NCI-H774 (cell line): ENCODE data around the gene PPFIBP1.

Source experiments
- DNase-seq: peaks from one replicate; lab custom pipeline; 2025; lab: John Stamatoyannopoulos, UW

Gene PPFIBP1

DNA sequence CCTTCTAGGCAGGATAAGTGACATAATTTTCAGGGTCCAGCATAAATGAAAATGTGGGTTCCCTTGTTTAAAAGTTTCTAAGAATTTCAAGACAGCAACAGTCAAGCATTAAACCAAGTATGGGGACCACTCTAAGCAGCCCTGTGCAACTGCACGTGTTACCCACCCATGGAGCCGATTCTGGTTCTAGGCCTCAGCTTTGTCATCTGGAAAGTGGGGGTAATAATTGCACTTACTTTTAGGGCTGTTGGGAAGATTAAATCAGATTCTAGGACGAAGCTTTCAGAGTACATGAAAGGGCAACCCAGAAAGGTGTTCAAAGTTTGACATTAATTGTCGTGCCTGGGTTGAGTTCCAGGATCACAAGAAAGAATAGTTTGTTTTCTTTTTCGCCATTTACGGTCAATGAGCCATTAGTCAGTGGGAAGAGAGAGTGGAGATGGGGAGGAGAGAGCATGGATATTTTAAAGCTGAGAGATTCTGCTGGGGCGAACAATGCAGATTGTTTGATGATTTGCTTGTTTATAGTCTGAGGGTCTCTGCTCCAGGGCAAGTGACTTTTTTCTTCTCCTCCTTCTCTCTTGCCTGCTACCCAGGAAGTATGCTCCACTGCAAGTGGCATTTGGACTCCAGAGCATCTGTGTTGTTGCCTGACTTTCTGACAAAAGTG is 10.7 kb upstream of the PPFIBP1 start:
- no peak for DNase-seq

DNA sequence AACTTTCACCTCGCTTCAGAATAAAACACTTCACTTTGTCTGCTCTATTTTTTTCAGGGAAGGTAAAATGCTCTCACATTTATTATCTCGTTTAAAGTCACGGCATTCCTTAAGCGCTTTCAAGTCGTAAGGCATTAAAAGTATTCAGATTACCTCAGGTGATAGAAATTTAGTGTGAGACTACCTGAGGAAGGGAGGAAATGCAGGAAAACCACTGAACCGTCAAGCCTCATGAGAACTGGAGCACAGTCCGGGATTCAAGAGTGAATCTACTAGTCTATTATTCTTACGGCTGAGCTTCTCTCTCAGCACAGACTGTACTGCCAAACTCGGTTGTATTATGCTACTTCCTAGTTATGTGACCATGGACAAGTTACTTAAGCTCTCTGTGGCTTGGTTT is 8.3 kb upstream of the PPFIBP1 start:
- DNase-seq = no peak

DNA sequence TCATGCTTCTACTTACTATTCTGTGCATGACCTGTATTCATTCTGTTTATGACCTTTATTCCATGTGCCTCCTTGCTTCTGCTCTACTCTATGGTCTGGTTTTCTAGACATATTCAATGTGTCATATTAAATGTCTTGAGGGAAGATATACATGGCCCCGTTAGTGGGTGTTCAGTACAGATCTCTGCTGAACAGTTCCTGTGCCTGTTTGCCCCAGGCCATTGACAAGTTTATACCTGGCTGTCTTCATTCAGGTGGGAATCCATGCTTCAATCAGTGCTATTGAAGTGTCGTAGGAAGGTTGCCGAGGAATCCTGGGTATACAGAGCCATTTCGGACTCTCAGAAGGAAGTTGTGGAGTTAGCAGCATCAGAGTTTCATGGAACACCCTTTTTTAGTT is 7.4 kb upstream of the PPFIBP1 start:
- DNase-seq = no peak

DNA sequence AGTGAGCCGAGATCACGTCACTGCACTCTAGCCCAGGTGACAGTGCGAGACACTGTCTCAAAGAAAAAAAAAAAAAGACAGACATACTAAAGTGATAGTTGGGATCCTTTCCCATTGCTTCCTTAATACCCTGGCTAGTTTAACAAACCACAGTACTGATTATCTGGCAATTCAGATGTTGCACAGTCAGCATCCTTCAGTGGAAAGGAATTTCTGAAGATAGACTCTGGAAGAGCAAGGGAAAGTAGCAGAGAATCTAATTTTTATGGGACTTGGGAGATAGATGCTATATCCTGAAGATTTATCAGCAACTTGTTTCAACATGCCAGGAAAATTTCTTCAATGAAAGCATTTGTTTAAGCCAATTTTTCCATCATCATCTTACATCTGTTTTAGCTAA is 6.5 kb upstream of the PPFIBP1 start:
- DNase-seq = no peak

DNA sequence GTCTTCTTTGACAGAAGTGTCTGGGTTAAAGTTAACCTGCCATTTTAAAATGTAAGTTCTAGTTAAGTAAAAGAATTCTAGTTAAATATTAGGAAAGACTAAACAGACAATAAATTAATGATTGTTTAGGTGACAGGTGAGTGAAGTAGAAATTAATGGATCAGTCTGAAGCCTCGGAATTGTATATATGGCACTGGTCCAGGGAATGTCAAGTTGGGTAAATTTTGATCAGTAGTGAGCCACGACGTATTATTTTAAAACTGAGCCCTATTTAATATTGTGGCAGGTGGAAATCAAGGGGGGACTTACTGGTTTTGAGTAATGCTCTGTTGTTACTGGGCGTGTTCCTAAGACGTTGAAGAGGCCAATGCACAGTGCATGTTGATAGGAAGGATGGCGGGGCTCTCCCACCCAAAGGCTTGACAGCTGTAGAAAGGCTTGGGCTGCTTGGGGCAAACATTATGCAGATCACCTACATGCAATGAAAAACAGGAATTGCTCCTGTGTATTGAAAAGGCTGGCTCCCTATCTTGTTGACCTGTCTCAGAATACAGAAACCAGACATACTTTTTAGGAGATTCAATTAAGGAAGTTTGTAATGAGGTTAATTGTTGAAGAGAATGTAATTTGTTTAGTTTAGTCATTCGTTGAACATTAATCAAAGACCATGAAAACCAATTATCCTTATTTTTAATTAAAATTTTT is 5.9 kb upstream of the PPFIBP1 start:
- no peak for DNase-seq

DNA sequence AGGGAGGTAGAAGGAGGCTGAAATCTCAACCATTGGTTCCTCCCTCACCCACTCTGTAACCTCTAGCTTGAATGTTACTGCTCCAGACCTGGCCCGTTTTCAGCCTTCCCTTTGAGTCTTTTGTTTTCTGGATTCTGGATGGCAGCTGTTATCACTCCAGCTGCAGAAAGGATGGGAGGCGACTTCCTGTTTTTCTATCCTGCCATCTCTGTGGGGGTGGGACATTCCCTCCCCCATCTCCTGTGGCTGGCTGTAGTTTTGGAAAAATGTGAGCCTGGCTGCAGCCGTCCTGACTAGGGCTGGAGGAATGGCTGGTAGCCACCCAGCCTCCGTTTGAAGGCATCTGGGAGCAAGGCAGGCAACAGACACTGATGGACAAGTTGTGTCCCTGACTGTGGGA is 2.9 kb upstream of the PPFIBP1 start:
- no peak for DNase-seq

DNA sequence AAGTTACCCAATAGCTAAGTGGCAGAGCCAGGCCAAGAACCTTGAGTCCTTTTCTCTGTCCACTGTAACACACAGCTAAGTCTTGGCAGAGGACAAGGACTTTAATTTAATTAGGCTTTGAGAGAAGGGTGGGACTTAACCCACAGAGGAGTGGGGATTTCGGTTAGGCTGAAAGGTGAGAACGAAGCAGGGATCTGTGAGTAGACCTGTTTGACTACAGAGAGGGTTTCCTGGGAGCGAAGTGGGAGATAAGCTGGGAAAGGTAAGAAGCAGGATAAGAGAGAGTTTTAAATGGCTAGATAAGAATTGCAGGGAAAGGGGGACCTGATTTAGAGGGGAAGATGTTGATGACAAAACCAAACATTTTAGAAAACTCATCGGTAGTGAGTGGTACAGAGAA is 2.0 kb upstream of the PPFIBP1 start:
- DNase-seq = no peak

DNA sequence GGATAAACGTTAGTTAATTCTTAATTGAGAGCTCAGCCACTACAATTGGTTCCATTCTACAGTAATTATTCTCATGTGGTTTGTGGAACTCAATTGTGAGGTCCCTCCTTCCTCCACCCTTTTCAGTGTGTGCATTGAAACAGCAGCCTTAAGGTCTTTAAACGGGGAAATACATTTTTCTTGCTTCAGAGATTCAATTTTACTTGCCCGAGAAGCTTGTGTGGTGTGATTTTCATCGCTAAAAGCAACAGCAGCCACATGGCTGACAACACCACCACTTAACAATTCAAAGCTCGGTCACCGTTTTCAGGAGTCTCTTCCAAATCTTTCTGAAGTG is 733 bp upstream of the PPFIBP1 start:
- no peak for DNase-seq

DNA sequence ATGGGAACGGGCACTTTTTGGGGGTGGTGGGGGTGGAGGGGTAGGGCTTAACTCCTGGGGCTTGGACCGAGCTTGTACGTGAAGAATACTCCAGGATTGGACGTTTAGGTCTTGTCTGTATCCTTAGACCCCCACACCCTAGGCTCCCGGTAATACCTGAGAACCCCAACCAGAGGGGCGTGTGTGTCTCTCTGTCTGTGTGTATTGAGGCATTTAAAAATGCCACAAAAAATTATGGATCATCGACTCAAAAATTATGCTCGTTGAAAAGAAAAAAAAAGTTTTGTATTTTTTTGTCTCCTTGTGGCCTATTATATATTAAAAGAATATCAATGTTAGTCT is 459 bp downstream of the PPFIBP1 start:
- no peak for DNase-seq

DNA sequence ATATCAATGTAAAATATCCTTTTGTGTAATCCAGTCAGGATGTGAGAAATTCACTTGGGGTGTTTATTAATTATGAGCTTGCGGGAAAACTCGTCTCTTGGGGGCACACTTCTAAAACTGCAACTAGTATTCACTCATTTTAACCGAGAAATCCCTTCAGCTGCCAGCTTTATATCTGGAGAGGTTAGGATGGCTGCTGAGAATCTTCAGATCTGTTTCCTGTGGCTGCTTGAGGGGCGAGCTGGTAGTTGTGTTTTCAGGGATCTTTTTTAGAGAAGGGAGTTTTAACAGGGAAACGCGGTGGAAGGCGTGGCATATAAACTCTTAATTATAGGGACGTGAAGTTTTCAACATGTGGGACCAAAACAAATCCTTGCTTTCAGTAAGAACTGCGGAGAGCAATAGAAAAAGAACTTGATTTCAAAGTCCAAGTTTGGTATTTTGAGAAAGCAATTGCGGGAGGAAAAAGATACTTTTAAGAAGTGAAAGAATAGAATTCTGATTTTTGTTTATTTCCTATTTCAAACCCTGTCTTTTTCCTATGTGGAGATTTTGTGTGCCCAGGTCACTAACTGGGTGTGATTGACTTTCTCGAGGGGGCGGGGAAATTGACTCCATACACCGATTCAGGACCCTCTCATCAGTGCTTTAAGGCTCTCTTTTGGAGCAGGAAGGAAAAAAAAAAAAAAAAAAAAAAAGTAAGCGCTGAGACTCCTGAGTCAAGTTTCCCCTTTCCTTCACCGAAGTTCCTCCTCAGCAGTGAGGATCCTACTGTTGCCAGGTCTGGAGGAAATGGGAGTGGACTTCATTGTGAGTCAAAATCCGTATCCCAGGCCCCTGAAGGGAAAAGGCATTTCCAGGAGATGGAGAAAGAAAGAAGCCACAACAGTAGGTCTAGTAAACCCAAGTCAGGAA is 1.1 kb downstream of the PPFIBP1 start:
- no peak for DNase-seq

DNA sequence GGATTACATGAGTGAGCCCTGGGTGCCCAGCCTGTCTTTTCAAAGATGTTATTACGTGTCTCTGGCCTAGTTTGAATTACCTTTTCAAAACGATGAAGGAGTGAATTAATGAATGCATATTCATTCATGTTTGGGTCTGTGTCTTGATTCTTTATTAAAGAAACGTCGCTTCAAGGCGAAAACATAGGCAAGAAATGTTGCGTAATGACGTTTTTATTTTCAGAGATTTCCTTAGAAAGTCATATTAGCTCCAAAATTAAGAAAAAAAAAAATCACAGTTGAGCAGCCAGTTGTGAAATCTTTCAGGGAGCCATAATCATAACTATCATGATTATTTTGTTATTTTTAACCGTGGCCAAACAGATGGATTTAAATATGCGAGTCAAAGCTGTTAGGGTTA is 3.5 kb downstream of the PPFIBP1 start:
- no peak for DNase-seq

DNA sequence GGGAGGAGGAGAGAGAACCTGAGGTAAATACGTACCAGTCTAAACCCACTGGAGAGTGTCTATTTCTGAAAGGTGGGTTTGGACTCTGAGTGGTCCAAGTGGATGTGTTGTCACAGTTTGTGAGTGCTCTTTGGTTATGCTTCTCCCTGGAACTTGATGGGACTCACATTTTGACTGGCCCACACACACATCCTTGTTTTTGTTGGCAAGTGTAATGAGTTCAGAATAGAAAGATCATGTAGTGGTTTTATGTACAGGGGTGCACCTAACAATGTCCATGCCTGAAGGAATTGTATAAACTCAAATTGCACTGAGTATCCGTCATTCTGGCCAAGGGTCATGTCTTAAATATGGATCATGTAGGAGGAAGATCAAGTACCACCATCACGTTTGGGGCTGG is 4.8 kb downstream of the PPFIBP1 start:
- no peak for DNase-seq

DNA sequence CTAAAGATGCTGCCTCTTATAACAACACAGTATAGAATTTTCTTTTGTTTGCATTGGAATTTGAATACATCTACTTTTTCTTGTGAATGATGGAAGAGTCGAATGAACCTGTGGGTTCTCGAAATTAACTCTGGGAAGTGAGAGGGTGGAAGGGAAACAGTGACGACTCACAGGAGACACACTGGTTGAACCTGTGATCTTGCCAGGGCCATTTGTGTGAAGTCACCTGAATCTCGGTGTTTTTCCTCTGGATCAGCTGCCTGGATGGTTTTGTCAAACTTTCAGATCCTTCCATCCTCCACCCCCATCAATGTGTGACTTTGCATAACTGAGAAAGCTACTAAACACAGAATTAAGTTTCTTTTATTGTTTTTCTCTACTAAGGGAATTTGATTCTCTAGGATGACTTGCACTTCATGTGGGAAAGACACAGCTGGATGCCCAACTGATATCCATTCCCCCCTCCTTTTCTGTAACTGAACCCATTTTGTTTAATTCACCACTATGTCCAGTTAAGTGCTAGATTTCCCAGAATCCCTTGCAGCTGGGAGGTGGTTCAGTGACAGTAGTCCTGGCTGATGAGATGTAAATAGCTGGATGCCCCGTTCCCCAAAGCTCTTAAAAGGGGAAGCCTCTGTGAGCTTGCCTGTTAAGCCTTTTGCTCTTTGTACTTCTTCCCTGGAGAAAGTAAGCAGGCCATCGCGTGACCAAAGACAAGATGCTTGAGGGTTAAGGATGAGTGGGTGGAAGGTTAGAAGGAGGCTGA is 6.3 kb downstream of the PPFIBP1 start:
- DNase-seq = no peak

DNA sequence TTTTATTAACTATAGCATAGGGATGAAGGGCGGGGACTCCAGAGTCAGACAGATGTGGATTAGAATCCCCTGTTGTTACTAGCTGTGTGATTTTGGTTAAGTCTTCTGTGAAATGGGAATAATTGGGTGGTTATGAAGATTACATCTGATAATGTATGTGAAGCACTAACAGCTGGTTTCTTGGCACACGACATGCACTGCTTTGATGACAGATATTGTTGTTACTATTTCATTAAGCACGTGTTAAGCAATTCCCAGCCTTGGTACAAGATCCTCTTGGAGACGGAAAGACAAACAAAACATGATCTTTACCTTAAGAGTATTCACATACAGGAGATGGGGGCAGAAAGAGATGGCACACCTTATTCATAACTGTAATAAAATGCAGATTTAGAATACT is 7.9 kb downstream of the PPFIBP1 start:
- DNase-seq = no peak

DNA sequence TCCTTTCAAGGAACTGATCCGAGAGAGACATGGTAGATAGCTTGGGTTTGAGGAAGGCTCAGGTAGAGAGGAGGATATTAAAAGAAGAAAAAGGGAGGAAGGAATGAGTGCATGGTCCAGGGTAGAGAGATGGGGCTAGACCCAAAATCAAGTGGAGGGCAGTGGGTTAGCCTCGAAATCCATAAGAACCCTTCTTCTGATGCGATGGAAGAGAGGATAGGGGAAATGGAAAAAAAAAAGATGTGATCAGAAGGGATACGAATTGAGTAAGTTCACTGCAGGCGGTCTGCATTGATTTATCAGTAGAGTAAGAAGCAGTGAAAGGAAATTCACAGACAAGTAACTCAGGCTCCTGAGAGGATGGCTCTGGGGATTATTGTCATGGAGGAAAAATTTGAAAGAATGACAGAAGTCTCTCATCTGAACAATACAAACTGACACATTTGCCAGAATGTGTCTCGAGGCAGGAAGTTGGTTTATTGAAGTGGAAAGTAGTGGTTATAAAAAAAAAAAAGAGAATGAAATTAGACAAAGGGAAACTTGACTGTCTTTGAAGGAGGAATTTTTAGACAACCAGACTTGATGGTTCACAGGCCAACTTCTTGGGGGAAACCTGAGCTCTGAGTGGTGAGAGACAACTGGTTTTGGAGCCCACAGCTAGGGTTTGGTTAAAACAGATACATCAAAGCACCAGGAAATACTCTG is 10.2 kb downstream of the PPFIBP1 start:
- DNase-seq = no peak

DNA sequence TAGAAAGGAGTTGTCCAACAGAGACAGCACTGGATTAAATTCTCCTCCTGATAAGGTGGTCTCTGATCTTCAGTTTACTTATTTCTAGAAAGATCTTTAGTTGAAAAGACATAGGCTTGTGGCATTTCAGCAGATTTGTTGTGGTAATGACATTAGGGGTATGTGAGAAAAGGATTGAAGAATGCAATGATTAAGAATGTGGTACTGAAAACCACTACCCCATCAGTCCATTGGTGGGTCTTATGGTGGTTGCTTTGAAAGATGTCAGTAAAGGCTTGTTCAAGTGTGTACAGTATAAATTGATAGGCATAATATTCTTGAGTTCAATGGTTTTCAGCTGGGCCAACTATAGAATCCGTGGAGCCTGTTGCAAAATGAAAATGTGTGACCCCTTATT is 10.8 kb downstream of the PPFIBP1 start:
- DNase-seq = no peak

DNA sequence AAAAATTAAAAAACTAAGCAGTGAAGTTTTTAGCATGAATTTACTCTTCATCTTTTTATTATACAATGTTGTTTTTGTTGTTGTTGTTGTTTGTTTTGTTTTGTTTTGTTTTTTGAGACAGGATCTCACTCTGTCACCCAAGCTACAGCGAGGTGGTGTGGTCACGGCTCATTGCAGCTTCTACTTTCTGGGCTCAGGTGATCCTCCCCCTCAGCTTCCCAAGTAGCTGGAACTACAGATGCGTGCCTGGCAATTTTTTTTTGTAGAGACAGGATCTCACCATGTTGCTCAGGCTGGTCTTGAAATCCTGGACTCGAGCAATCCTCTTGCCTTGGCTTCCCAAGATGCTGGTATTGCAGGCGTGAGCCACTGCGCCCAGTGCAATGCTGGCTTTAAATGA is 11.3 kb downstream of the PPFIBP1 start:
- no peak for DNase-seq

DNA sequence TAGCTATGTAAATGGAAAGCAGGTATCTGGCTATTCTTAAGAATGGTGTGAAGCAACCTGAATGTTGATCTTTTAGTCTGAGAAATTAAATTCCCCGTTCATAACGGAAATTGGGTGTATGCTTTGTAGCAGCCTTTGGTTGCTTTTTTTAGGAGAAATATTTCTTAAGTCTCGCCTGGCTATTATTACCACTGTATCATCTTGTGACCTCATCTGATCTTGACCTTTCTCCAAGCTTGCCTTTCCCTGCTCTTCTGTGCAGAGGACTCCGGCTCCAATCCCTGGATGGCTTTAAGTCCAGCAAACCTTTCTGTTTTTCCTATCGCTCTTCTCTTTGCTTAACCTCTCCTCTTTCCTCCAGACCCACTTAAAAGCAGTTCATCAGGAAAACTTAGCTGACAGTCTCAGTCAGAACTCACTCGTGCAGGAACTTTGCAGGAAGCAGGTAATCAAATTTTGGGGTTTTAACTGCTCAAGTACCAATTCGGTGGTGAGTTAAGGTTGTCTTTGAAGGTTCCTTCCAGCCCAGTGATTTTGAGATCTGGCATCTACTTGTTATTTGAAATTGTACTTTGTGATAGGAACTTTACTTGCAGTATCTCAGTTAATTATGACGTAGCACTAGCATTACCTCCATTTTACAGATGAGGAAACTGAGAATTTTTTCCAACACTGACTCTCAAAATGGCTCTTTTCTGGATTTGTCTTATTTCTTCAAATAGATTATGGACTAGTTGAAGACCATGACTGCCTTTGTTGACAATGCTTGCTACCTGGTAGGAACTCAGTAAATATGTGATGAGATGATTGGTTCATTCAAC is 14.1 kb downstream of the PPFIBP1 start:
- no peak for DNase-seq

DNA sequence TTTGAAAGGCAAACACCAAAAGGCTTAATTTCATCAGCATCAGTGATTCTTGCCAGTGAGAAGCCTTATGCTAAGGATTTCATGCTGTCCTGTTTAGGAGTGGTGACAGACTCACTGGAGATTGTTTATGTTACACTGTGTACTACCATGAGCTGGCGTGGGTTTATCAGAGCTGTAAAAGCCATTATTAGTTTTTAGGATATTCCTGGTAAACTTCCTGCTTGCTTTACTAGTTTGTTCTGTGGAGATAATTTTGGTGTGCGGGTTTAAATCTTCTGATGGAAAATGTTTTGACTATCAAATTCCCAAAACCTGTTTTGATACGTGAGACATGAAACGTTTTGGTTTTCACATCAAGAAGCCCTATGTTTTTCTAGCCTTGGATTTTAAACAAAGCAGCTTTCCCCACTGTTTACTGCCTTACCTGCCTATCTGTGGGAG is 15.2 kb downstream of the PPFIBP1 start:
- no peak for DNase-seq

DNA sequence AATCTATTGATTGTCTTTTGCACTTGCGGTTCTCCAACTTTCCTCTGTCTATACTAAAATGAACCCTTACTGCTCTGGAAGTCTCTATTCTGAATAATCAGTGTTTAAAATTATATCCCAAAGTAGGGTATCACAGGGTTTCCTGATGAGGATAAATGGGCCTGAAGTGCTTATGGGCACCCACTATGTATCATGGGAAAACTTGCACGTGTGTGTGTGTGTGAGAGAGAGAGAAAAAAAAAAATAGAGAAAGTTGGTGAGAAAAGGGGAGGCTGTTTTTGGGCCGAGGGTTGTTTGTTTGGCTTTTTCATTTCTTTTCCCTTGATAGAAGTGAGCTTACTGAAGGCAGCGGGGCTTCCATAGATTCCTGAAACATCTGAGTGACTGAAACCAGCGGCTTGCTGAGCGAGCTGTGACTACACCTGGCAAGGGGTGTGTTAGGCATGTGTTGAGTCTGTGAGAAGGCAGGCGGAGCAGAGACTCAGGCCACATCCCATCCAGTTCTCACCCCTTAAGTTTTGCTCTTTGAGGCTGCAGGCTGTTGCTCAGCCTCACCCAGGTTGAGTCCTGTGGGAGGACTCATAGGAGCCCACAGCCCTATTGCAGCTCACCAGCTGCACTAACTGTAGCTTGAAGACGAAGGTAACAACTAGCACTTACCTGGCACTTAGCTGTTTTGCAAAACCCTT is 17.2 kb downstream of the PPFIBP1 start:
- no peak for DNase-seq
